GM12878 (cell line): Measurements from ENCODE around the gene SLCO2A1. TPM values are rescaled to one million over a fixed set of nuclear protein-coding genes. Genes with fewer than 3 reads are reported as not detected.

Experiments
- ATAC-seq: fragments of 200-7000 bp; cut with Tn5 transposase; 3 replicates; pipeline ENCODE4 v1.9.1; 2020; ENCODE audit warnings: mild to moderate bottlenecking, moderate library complexity
- BruUV-seq: library from RNA; stranded (reverse); fragments of 400-500 nt; replicated peaks from 2 replicates; lab custom pipeline; 2021; lab: Mats Ljungman, UMichigan
- CTCF ChIA-PET: fragments of 300-600 bp; sonication (Branson Sonifier 250); formaldehyde crosslinking; extraction: SDS; loops from one replicate; lab custom pipeline; 2021; ENCODE audit warnings: inconsistent platforms; lab: Yijun Ruan, JAX
- POLR2A ChIA-PET: fragments of 350-600 bp; formaldehyde crosslinking; extraction: SDS; loops from one replicate; lab custom pipeline; 2021; ENCODE audit warnings: inconsistent platforms; lab: Charles Lee
- RAD21 ChIA-PET: fragments of 300-600 bp; sonication (Branson Sonifier 250); formaldehyde crosslinking; loops from one replicate; lab custom pipeline; 2023; ENCODE audit warnings: antibody characterized with exemption; ENCODE audit not compliant: unreplicated experiment; lab: Charles Lee
- SMC1A ChIA-PET: fragments of 300-600 bp; sonication (Branson Sonifier 250); formaldehyde crosslinking; loops from one replicate; lab custom pipeline; 2023; ENCODE audit not compliant: unreplicated experiment, uncharacterized antibody; lab: Charles Lee
- DNase-seq: peaks from one replicate; pipeline ENCODE4 v3.0.0-alpha.2; 2011; ENCODE audit warnings: low read depth, low spot score
- FAIRE-seq: peaks from 3 replicates; lab custom pipeline; 2011; peaks lifted over from hg19 to GRCh38; lab: Jason Lieb, UNC
- H2AFZ ChIP-seq: 2 replicates; pipeline ENCODE4 v1.6.0; 2011; ENCODE audit warnings: low read depth, low read length, control low read depth; ENCODE audit not compliant: control insufficient read depth
- H3K27ac ChIP-seq: 2 replicates; pipeline ENCODE4 v1.5.1; 2011; ENCODE audit warnings: control low read depth; ENCODE audit not compliant: control insufficient read depth, insufficient read depth
- H3K27me3 ChIP-seq, 2 experiments: replicated peaks in 1 of 2; 2 replicates each; pipeline versions ENCODE4 v1.6.0 to v1.6.1; 2011; ENCODE audit warnings: low read length in 1 of 2; ENCODE audit not compliant: control insufficient read depth in 2 of 2, insufficient read depth in 2 of 2
- H3K36me3 ChIP-seq, 2 experiments: 2 replicates each; pipeline ENCODE4 v1.5.1; 2011; ENCODE audit warnings: low read length in 1 of 2; ENCODE audit not compliant: control insufficient read depth in 2 of 2, insufficient read depth in 2 of 2
- H3K4me1 ChIP-seq: 2 replicates; pipeline ENCODE4 v1.6.1; 2011; ENCODE audit warnings: mild to moderate bottlenecking, low read length, moderate library complexity, mixed read lengths; ENCODE audit not compliant: control insufficient read depth, insufficient read depth
- H3K4me2 ChIP-seq: 2 replicates; pipeline ENCODE4 v1.6.0; 2011; ENCODE audit warnings: control low read depth; ENCODE audit not compliant: control insufficient read depth, insufficient read depth
- H3K4me3 ChIP-seq: fragments of 200-600 bp; sonication (generic); 2 replicates; pipeline ENCODE4 v1.5.1; 2016
- H3K79me2 ChIP-seq: 2 replicates; pipeline ENCODE4 v1.6.0; 2011; ENCODE audit warnings: low read length; ENCODE audit not compliant: control insufficient read depth, insufficient read depth
- H3K9ac ChIP-seq: 2 replicates; pipeline ENCODE4 v1.8.0; 2011; ENCODE audit warnings: low read length, control low read depth, mixed read lengths; ENCODE audit not compliant: control insufficient read depth, insufficient read depth
- H3K9me3 ChIP-seq: replicated peaks from 3 replicates; pipeline ENCODE4 v1.5.1; 2011; ENCODE audit warnings: mild to moderate bottlenecking, low read length; ENCODE audit not compliant: control insufficient read depth, insufficient read depth
- H4K20me1 ChIP-seq: 2 replicates; pipeline ENCODE4 v1.6.0; 2011; ENCODE audit not compliant: control insufficient read depth, insufficient read depth
- EZH2 ChIP-seq: IDR thresholded peaks from 2 replicates; pipeline ENCODE4 v1.6.1; 2012; ENCODE audit warnings: low read depth, mild to moderate bottlenecking, control low read depth, inconsistent platforms, low read length, borderline replicate concordance; ENCODE audit not compliant: control insufficient read depth
- FOXK2 ChIP-seq: fragments of 450-650 bp; IDR thresholded peaks from 2 replicates; pipeline ENCODE4 v1.6.1; 2017; ENCODE audit warnings: mild to moderate bottlenecking, moderate library complexity
- NBN ChIP-seq: fragments of 450-650 bp; IDR thresholded peaks from 2 replicates; pipeline ENCODE4 v1.6.1; 2016
- NFYB ChIP-seq: IDR thresholded peaks from 2 replicates; pipeline ENCODE4 v1.6.1; 2011; ENCODE audit warnings: low read depth, mild to moderate bottlenecking, low read length, improper control_type of control experiment, moderate library complexity; ENCODE audit not compliant: insufficient read depth
- NR2F1 ChIP-seq: fragments of 450-650 bp; conservative IDR thresholded peaks from 2 replicates; pipeline ENCODE4 v1.6.1; 2017; ENCODE audit warnings: mild to moderate bottlenecking
- RAD21 ChIP-seq: IDR thresholded peaks from 2 replicates; pipeline ENCODE4 v1.6.1; 2011; ENCODE audit warnings: mild to moderate bottlenecking, low read depth, low read length, moderate library complexity; ENCODE audit not compliant: insufficient read depth
- RAD51 ChIP-seq: fragments of 450-650 bp; IDR thresholded peaks from 2 replicates; pipeline ENCODE4 v1.6.1; 2016; ENCODE audit warnings: moderate library complexity, mild to moderate bottlenecking, inconsistent platforms
- SMC3 ChIP-seq: IDR thresholded peaks from 2 replicates; pipeline ENCODE4 v1.6.1; 2011; ENCODE audit warnings: low read length, improper control_type of control experiment, borderline replicate concordance
- SRF ChIP-seq, 2 experiments: IDR thresholded peaks; 2 replicates each; pipeline ENCODE4 v1.6.1; 2011; ENCODE audit warnings: low read depth in 2 of 2, low read length in 2 of 2, mild to moderate bottlenecking in 1 of 2, moderate library complexity in 1 of 2
- TBL1XR1 ChIP-seq: IDR thresholded peaks from 2 replicates; pipeline ENCODE4 v1.6.1; 2012; ENCODE audit warnings: low read depth, low read length, improper control_type of control experiment
- WRNIP1 ChIP-seq: IDR thresholded peaks from 2 replicates; pipeline ENCODE4 v1.6.1; 2011; ENCODE audit warnings: low read depth, low read length, improper control_type of control experiment, borderline replicate concordance
- WGBS: methylation state at CpG from one replicate; pipeline ENCODE4 v1.1.6; 2016; ENCODE audit warnings: low lambda C conversion rate; ENCODE audit not compliant: insufficient replicate concordance, insufficient coverage; ENCODE audit errors: missing lambda C conversion rate; 5-methylcytosine and 5-hydroxymethylcytosine counted together
- in situ Hi-C: fragments of 300-500 bp; cut with MboI; formaldehyde crosslinking; loops from 9 replicates; pipeline ENCODE4 v1.14.3; 2018; ENCODE audit warnings: mixed read lengths
- intact Hi-C: fragments of 100-400 bp; cut with micrococcal nuclease; formaldehyde crosslinking; loops from one replicate; pipeline ENCODE4 v1.14.2; 2022; ENCODE audit not compliant: unreplicated experiment
- polyA plus RNA-seq, 11 experiments: library from polyadenylated mRNA; depleted of rRNA in 4 of 11; unstranded in 6 of 11; stranded (reverse) in 5 of 11; fragments of >200 nt; fragmentation: Nextera tagmentation in 4 of 11; fragmentation: Illumina TruSeq in 1 of 11; extraction: Ambion mirVana in 4 of 11; extraction: Trizol in 1 of 11; gene quantifications; 1 replicate in 1 of 11; 2 replicates in 10 of 11; pipeline versions ENCODE4 v1.2.1 to v1.2.3, GENCODE V29; 2011 to 2016; ENCODE audit warnings: inconsistent platforms in 2 of 11, missing spikeins in 2 of 11, low read depth in 1 of 11
- total RNA-seq, 4 experiments: library from RNA; depleted of rRNA in 3 of 4; stranded (reverse); fragments of >200 nt in 3 of 4; fragmentation: Illumina TruSeq in 1 of 4; extraction: Trizol in 1 of 4; gene quantifications; 2 replicates each; pipeline versions ENCODE4 v1.2.1 to v1.2.3, GENCODE V29; 2013 to 2021
- TF ChIP-seq, protein P1 (sequence below): fragments of 450-650 bp; IDR thresholded peaks from 2 replicates; pipeline ENCODE4 v1.6.1; 2017; ENCODE audit warnings: mild to moderate bottlenecking, low read depth, inconsistent platforms; ENCODE audit not compliant: poor library complexity, severe bottlenecking
- TF ChIP-seq, protein P2 (sequence below): fragments of 450-650 bp; IDR thresholded peaks from 2 replicates; pipeline ENCODE4 v1.6.1; 2017; ENCODE audit warnings: mild to moderate bottlenecking

Gene SLCO2A1
- total and polyA plus RNA-seq, 10 of the 15 experiments (the other 5 are each of a cell fraction or from before 2014, with no cell fraction given): 0.05 TPM; not detected in 9

- no peaks in the 10 kb centered on the region for H3K4me1 ChIP-seq
- H3K9ac ChIP-seq: no peak overlapping the region
- RAD21 ChIA-PET: no interaction called here
- no TSS peak for BruUV-seq
- DNase-seq: no peak
- TF ChIP-seq NFYB: no peak
- TF ChIP-seq TBL1XR1: no peak
- TF ChIP-seq WRNIP1: no peak
- no peak for TF ChIP-seq SMC3
- TF ChIP-seq, protein P1, sequence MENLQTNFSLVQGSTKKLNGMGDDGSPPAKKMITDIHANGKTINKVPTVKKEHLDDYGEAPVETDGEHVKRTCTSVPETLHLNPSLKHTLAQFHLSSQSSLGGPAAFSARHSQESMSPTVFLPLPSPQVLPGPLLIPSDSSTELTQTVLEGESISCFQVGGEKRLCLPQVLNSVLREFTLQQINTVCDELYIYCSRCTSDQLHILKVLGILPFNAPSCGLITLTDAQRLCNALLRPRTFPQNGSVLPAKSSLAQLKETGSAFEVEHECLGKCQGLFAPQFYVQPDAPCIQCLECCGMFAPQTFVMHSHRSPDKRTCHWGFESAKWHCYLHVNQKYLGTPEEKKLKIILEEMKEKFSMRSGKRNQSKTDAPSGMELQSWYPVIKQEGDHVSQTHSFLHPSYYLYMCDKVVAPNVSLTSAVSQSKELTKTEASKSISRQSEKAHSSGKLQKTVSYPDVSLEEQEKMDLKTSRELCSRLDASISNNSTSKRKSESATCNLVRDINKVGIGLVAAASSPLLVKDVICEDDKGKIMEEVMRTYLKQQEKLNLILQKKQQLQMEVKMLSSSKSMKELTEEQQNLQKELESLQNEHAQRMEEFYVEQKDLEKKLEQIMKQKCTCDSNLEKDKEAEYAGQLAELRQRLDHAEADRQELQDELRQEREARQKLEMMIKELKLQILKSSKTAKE: no peak
- TF ChIP-seq EZH2: no peak
- no peak for TF ChIP-seq SRF (IDR thresholded peaks at IDR 0.05; ENCODE audit: low read depth in 2 of 2, low read length in 2 of 2)
- TF ChIP-seq RAD21: no peak
- TF ChIP-seq RAD51: no peak
- TF ChIP-seq, protein P2, sequence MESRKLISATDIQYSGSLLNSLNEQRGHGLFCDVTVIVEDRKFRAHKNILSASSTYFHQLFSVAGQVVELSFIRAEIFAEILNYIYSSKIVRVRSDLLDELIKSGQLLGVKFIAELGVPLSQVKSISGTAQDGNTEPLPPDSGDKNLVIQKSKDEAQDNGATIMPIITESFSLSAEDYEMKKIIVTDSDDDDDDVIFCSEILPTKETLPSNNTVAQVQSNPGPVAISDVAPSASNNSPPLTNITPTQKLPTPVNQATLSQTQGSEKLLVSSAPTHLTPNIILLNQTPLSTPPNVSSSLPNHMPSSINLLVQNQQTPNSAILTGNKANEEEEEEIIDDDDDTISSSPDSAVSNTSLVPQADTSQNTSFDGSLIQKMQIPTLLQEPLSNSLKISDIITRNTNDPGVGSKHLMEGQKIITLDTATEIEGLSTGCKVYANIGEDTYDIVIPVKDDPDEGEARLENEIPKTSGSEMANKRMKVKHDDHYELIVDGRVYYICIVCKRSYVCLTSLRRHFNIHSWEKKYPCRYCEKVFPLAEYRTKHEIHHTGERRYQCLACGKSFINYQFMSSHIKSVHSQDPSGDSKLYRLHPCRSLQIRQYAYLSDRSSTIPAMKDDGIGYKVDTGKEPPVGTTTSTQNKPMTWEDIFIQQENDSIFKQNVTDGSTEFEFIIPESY: no peak
- TF ChIP-seq NBN: no peak
- TF ChIP-seq FOXK2: no peak
- TF ChIP-seq NR2F1: no peak
- in situ Hi-C loops: no loop called here
- no peak overlapping the region for H3K4me2 ChIP-seq
- no peak for ATAC-seq
- H3K36me3 ChIP-seq: no peaks in the 10 kb centered on the region
- intact Hi-C loops: no loop called here
- no peaks in the 10 kb centered on the region for H3K9me3 ChIP-seq
- no peaks in the 10 kb centered on the region for H3K79me2 ChIP-seq
- no peaks in the 10 kb centered on the region for H4K20me1 ChIP-seq
- CTCF ChIA-PET: no interaction called here
- no peaks in the 10 kb centered on the region; a peak in 3 of 4 replicates for H3K27me3 ChIP-seq
- SMC1A ChIA-PET: no interaction called here
- 9% methylated on average over 3 of the region's 3 CpGs for WGBS
- H3K27ac ChIP-seq: no peak overlapping the region
- H2AFZ ChIP-seq: no peak overlapping the region
- no peak for FAIRE-seq
- no peak overlapping the region for H3K4me3 ChIP-seq
- POLR2A ChIA-PET: no interaction called here
Measured at GRCh38 chr3:134018406-134018805, 11.3 kb downstream of the SLCO2A1 start.
